Measurements from ENCODE around the gene NSD1.

NSD1 gene

GRCh38 chr5:177086654-177087397 lies 46.7 kb upstream of the NSD1 start, which contains the start of gene FGFR4:
Gene FGFR4 (plus strand): TSS chr5:177086915. CDS start chr5:177089603, 2,688 bp downstream.
- peak; percentile 22 to 24 for DNase-seq (ENCODE audit: low read depth in 1 of 2, low spot score in 1 of 2)
- TF ChIP-seq, protein P1, sequence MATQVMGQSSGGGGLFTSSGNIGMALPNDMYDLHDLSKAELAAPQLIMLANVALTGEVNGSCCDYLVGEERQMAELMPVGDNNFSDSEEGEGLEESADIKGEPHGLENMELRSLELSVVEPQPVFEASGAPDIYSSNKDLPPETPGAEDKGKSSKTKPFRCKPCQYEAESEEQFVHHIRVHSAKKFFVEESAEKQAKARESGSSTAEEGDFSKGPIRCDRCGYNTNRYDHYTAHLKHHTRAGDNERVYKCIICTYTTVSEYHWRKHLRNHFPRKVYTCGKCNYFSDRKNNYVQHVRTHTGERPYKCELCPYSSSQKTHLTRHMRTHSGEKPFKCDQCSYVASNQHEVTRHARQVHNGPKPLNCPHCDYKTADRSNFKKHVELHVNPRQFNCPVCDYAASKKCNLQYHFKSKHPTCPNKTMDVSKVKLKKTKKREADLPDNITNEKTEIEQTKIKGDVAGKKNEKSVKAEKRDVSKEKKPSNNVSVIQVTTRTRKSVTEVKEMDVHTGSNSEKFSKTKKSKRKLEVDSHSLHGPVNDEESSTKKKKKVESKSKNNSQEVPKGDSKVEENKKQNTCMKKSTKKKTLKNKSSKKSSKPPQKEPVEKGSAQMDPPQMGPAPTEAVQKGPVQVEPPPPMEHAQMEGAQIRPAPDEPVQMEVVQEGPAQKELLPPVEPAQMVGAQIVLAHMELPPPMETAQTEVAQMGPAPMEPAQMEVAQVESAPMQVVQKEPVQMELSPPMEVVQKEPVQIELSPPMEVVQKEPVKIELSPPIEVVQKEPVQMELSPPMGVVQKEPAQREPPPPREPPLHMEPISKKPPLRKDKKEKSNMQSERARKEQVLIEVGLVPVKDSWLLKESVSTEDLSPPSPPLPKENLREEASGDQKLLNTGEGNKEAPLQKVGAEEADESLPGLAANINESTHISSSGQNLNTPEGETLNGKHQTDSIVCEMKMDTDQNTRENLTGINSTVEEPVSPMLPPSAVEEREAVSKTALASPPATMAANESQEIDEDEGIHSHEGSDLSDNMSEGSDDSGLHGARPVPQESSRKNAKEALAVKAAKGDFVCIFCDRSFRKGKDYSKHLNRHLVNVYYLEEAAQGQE (IDR thresholded peaks at IDR 0.05; ENCODE audit: insufficient replicate concordance, low read depth): no peak
- TF ChIP-seq, protein P2, sequence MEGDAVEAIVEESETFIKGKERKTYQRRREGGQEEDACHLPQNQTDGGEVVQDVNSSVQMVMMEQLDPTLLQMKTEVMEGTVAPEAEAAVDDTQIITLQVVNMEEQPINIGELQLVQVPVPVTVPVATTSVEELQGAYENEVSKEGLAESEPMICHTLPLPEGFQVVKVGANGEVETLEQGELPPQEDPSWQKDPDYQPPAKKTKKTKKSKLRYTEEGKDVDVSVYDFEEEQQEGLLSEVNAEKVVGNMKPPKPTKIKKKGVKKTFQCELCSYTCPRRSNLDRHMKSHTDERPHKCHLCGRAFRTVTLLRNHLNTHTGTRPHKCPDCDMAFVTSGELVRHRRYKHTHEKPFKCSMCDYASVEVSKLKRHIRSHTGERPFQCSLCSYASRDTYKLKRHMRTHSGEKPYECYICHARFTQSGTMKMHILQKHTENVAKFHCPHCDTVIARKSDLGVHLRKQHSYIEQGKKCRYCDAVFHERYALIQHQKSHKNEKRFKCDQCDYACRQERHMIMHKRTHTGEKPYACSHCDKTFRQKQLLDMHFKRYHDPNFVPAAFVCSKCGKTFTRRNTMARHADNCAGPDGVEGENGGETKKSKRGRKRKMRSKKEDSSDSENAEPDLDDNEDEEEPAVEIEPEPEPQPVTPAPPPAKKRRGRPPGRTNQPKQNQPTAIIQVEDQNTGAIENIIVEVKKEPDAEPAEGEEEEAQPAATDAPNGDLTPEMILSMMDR (IDR thresholded peaks at IDR 0.05; ENCODE audit: insufficient read depth, low read length): no peak
- TF ChIP-seq POLR2AphosphoS5 (IDR thresholded peaks at IDR 0.05; ENCODE audit: low read depth) (no peak), SPI1 (IDR thresholded peaks at IDR 0.05; ENCODE audit: borderline replicate concordance, low read depth) (no peak), GABPA (IDR thresholded peaks at IDR 0.05; ENCODE audit: low read depth) (no peak)
- Histone ChIP-seq H3K27me3 (ENCODE audit: insufficient read depth, poor library complexity, severe bottlenecking) (peaks cover 13% of the 10 kb centered on the region), H3K27ac (replicated peaks) (no peak within 1 kb of the TSS), H3K4me3 (replicated peaks; ENCODE audit: insufficient read depth, low read length) (peak within 1 kb of the TSS; percentile 45)

- peaks cover 13% of the 10 kb centered on the region for H3K27me3 ChIP-seq (ENCODE audit: insufficient read depth, poor library complexity, severe bottlenecking)
- H3K4me3 ChIP-seq (replicated peaks; ENCODE audit: insufficient read depth, low read length): peak overlapping the region; percentile 45
- no peak for DNase-seq (ENCODE audit: low read depth in 1 of 2, low spot score in 1 of 2)
- H3K27ac ChIP-seq (replicated peaks): no peak overlapping the region
- no peak for TF ChIP-seq POLR2AphosphoS5 (IDR thresholded peaks at IDR 0.05; ENCODE audit: low read depth)
- TF ChIP-seq, protein P1 (IDR thresholded peaks at IDR 0.05; ENCODE audit: insufficient replicate concordance, low read depth): no peak
- TF ChIP-seq, protein P2 (IDR thresholded peaks at IDR 0.05; ENCODE audit: insufficient read depth, low read length): no peak
- no peak for TF ChIP-seq GABPA (IDR thresholded peaks at IDR 0.05; ENCODE audit: low read depth)
- no peak for TF ChIP-seq SPI1 (IDR thresholded peaks at IDR 0.05; ENCODE audit: borderline replicate concordance, low read depth)
Measured at GRCh38 chr5:177087398-177088005, 46.1 kb upstream of the NSD1 start.

GRCh38 chr5:177089127-177089526 lies 44.4 kb upstream of the NSD1 start:
- no peak overlapping the region for H3K27ac ChIP-seq (replicated peaks)
- no peak for TF ChIP-seq SPI1 (IDR thresholded peaks at IDR 0.05; ENCODE audit: borderline replicate concordance, low read depth)
- TF ChIP-seq, protein P1 (IDR thresholded peaks at IDR 0.05; ENCODE audit: insufficient replicate concordance, low read depth): no peak
- TF ChIP-seq POLR2AphosphoS5 (IDR thresholded peaks at IDR 0.05; ENCODE audit: low read depth): no peak
- TF ChIP-seq GABPA (IDR thresholded peaks at IDR 0.05; ENCODE audit: low read depth): no peak
- TF ChIP-seq, protein P2 (IDR thresholded peaks at IDR 0.05; ENCODE audit: insufficient read depth, low read length): no peak
- peaks cover 13% of the 10 kb centered on the region for H3K27me3 ChIP-seq (ENCODE audit: insufficient read depth, poor library complexity, severe bottlenecking)
- DNase-seq (ENCODE audit: low read depth in 1 of 2, low spot score in 1 of 2): no peak
- H3K4me3 ChIP-seq (replicated peaks; ENCODE audit: insufficient read depth, low read length): no peak overlapping the region
